Measurements from ENCODE around the gene DRAM2.

The DRAM2 gene

DNA sequence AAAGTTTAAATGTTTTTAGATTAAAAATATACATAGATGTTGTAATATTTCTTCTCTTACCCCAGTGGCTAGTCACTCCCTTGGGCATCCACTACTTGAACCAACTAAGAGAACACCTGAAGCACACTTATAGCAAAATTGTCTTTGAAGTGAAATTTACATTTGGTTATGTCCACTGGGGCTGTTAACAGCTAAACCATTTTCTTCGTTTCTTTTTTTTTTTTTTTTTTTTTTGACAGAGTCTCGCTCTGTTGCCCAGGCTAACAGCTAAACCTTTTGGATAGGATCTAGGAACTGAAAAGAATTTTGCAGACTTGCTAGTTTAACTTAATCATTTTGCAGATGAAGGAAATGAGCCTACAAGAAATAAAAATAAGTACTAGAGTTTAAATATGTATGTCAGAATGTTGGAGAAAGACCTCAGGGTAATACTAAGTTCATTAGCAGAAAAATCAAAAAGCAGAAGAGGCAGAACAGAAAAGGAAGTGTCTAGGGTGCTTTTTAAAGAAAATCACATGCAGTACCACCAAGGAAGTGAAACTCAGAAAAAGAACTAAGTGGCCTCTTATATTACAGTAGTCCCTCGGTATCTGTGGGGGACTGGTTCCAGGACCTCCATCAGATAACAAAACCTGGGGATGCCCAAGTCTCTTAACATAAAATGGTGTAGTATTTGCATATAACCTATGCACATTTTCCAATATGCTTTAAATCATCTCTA is 11.8 kb downstream of the DRAM2 start:
- TF ChIP-seq ARNTL (CRISPR knock-in tag; IDR thresholded peaks at IDR 0.05; ENCODE audit: borderline replicate concordance, low read depth) (no peak), ZNF565 (CRISPR knock-in tag; conservative IDR thresholded peaks at IDR 0.05; ENCODE audit: low read depth) (no peak), OSR1 (CRISPR knock-in tag; IDR thresholded peaks at IDR 0.05) (no peak), ESRRG (CRISPR knock-in tag; IDR thresholded peaks at IDR 0.05) (no peak), SNAI2 (CRISPR knock-in tag; IDR thresholded peaks at IDR 0.05) (no peak), ZC3H10 (CRISPR knock-in tag; IDR thresholded peaks at IDR 0.05) (no peak), BACH2 (CRISPR knock-in tag; IDR thresholded peaks at IDR 0.05; ENCODE audit: borderline replicate concordance) (no peak), ZNF70 (CRISPR knock-in tag; IDR thresholded peaks at IDR 0.05) (no peak)
- TF ChIP-seq, protein P1, sequence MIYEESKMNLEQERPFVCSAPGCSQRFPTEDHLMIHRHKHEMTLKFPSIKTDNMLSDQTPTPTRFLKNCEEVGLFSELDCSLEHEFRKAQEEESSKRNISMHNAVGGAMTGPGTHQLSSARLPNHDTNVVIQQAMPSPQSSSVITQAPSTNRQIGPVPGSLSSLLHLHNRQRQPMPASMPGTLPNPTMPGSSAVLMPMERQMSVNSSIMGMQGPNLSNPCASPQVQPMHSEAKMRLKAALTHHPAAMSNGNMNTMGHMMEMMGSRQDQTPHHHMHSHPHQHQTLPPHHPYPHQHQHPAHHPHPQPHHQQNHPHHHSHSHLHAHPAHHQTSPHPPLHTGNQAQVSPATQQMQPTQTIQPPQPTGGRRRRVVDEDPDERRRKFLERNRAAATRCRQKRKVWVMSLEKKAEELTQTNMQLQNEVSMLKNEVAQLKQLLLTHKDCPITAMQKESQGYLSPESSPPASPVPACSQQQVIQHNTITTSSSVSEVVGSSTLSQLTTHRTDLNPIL (CRISPR knock-in tag; IDR thresholded peaks at IDR 0.05; ENCODE audit: low read depth): no peak
- TF ChIP-seq, protein P2, sequence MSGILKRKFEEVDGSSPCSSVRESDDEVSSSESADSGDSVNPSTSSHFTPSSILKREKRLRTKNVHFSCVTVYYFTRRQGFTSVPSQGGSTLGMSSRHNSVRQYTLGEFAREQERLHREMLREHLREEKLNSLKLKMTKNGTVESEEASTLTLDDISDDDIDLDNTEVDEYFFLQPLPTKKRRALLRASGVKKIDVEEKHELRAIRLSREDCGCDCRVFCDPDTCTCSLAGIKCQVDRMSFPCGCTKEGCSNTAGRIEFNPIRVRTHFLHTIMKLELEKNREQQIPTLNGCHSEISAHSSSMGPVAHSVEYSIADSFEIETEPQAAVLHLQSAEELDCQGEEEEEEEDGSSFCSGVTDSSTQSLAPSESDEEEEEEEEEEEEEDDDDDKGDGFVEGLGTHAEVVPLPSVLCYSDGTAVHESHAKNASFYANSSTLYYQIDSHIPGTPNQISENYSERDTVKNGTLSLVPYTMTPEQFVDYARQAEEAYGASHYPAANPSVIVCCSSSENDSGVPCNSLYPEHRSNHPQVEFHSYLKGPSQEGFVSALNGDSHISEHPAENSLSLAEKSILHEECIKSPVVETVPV (CRISPR knock-in tag; IDR thresholded peaks at IDR 0.05): no peak
- TF ChIP-seq, protein P3, sequence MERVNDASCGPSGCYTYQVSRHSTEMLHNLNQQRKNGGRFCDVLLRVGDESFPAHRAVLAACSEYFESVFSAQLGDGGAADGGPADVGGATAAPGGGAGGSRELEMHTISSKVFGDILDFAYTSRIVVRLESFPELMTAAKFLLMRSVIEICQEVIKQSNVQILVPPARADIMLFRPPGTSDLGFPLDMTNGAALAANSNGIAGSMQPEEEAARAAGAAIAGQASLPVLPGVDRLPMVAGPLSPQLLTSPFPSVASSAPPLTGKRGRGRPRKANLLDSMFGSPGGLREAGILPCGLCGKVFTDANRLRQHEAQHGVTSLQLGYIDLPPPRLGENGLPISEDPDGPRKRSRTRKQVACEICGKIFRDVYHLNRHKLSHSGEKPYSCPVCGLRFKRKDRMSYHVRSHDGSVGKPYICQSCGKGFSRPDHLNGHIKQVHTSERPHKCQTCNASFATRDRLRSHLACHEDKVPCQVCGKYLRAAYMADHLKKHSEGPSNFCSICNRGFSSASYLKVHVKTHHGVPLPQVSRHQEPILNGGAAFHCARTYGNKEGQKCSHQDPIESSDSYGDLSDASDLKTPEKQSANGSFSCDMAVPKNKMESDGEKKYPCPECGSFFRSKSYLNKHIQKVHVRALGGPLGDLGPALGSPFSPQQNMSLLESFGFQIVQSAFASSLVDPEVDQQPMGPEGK (CRISPR knock-in tag; IDR thresholded peaks at IDR 0.05; ENCODE audit: borderline replicate concordance): no peak
- no peak for ATAC-seq

DNA sequence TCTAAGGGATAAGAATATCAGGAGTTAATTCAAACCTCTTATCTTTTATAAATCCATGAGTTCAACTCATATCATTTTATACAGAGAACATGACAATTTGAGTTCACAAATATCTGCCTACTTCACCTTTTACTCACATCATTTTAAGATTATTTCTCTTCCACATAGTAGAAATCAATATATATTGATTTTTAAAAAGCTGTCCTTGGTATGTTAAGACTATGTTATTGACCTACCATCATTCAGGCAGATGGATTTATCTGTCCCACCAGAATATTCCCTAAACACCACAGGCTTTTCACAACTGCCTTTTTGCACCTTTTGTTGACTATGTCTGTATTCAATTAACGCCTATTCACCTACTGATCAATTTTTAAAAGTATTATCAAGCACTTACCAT is 13.5 kb downstream of the DRAM2 start:
- ATAC-seq: no peak
- TF ChIP-seq ZC3H10 (CRISPR knock-in tag; IDR thresholded peaks at IDR 0.05): no peak
- TF ChIP-seq ESRRG (CRISPR knock-in tag; IDR thresholded peaks at IDR 0.05): no peak
- TF ChIP-seq, protein P4, sequence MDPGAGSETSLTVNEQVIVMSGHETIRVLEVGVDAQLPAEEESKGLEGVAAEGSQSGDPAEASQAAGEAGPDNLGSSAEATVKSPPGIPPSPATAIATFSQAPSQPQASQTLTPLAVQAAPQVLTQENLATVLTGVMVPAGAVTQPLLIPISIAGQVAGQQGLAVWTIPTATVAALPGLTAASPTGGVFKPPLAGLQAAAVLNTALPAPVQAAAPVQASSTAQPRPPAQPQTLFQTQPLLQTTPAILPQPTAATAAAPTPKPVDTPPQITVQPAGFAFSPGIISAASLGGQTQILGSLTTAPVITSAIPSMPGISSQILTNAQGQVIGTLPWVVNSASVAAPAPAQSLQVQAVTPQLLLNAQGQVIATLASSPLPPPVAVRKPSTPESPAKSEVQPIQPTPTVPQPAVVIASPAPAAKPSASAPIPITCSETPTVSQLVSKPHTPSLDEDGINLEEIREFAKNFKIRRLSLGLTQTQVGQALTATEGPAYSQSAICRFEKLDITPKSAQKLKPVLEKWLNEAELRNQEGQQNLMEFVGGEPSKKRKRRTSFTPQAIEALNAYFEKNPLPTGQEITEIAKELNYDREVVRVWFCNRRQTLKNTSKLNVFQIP (CRISPR knock-in tag; IDR thresholded peaks at IDR 0.05; ENCODE audit: borderline replicate concordance, low read depth): no peak
- no peak for TF ChIP-seq ZNF70 (CRISPR knock-in tag; IDR thresholded peaks at IDR 0.05)
- no peak for TF ChIP-seq ZFP30 (CRISPR knock-in tag; IDR thresholded peaks at IDR 0.05)
- no peak for TF ChIP-seq PPARA (CRISPR knock-in tag; IDR thresholded peaks at IDR 0.05; ENCODE audit: borderline replicate concordance)

DNA sequence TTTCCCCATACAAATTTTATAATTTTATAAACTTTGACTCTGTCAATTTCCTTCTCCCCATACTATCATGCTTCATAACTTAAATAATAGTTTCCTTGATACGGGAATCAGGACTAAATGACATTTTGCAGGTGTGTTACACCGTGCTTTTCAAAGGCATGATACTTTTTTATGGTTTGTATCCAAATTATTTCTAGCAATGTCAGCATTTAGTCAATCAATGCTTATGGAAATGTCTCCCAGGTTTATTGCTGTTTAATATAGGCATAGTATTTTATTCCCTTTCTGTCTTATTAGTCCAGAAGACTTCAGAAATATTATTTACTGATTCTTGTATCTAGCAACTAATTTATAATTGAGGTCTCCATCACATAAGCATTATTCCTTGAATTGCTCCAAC is 23.4 kb downstream of the DRAM2 start:
- TF ChIP-seq SNAI2 (CRISPR knock-in tag; IDR thresholded peaks at IDR 0.05) (no peak), GLIS3 (CRISPR knock-in tag; IDR thresholded peaks at IDR 0.05) (no peak), ZFP3 (CRISPR knock-in tag; IDR thresholded peaks at IDR 0.05) (no peak), TOX (CRISPR knock-in tag; IDR thresholded peaks at IDR 0.05; ENCODE audit: borderline replicate concordance) (no peak), BACH2 (CRISPR knock-in tag; IDR thresholded peaks at IDR 0.05; ENCODE audit: borderline replicate concordance) (no peak), ZNF565 (CRISPR knock-in tag; conservative IDR thresholded peaks at IDR 0.05; ENCODE audit: low read depth) (no peak), TCF4 (CRISPR knock-in tag; IDR thresholded peaks at IDR 0.05; ENCODE audit: borderline replicate concordance) (no peak), PPARA (CRISPR knock-in tag; IDR thresholded peaks at IDR 0.05; ENCODE audit: borderline replicate concordance) (no peak), OSR1 (CRISPR knock-in tag; IDR thresholded peaks at IDR 0.05) (no peak), CSDC2 (CRISPR knock-in tag; IDR thresholded peaks at IDR 0.05) (no peak)
- TF ChIP-seq, protein P5, sequence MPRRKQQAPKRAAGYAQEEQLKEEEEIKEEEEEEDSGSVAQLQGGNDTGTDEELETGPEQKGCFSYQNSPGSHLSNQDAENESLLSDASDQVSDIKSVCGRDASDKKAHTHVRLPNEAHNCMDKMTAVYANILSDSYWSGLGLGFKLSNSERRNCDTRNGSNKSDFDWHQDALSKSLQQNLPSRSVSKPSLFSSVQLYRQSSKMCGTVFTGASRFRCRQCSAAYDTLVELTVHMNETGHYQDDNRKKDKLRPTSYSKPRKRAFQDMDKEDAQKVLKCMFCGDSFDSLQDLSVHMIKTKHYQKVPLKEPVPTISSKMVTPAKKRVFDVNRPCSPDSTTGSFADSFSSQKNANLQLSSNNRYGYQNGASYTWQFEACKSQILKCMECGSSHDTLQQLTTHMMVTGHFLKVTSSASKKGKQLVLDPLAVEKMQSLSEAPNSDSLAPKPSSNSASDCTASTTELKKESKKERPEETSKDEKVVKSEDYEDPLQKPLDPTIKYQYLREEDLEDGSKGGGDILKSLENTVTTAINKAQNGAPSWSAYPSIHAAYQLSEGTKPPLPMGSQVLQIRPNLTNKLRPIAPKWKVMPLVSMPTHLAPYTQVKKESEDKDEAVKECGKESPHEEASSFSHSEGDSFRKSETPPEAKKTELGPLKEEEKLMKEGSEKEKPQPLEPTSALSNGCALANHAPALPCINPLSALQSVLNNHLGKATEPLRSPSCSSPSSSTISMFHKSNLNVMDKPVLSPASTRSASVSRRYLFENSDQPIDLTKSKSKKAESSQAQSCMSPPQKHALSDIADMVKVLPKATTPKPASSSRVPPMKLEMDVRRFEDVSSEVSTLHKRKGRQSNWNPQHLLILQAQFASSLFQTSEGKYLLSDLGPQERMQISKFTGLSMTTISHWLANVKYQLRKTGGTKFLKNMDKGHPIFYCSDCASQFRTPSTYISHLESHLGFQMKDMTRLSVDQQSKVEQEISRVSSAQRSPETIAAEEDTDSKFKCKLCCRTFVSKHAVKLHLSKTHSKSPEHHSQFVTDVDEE (CRISPR knock-in tag; IDR thresholded peaks at IDR 0.05): no peak
- TF ChIP-seq, protein P1 (CRISPR knock-in tag; IDR thresholded peaks at IDR 0.05; ENCODE audit: low read depth): no peak
- TF ChIP-seq, protein P4 (CRISPR knock-in tag; IDR thresholded peaks at IDR 0.05; ENCODE audit: borderline replicate concordance, low read depth): no peak
- ATAC-seq: no peak

All from SK-N-SH treated with all-trans-retinoic acid at 6 μM for 48 hours (cell line).